ENCODE data around the gene TCF7L1. TPM values are rescaled to one million over a fixed set of nuclear protein-coding genes. Genes with fewer than 3 reads are reported as not detected.

The TCF7L1 gene
- polyA plus RNA-seq, 1 of the 3 experiments (the other 2 are of a cell fraction) = 3.7 TPM

GRCh38 chr2:85165088-85165690, 32.0 kb downstream of the TCF7L1 start:
- Histone ChIP-seq H3K9me3 (no peaks in the 10 kb centered on the region), H3K27ac (ENCODE audit: low read depth in 2 of 2, low read length in 1 of 2) (no peak overlapping the region), H3K9ac (no peak overlapping the region), H2AFZ (ENCODE audit: low read depth) (no peak overlapping the region), H3K4me2 (no peak overlapping the region), H3K9me2 (no peaks in the 10 kb centered on the region), H4K20me1 (ENCODE audit: insufficient read depth) (no peaks in the 10 kb centered on the region), H3K4me1 (ENCODE audit: control insufficient read depth in 1 of 2, insufficient read depth in 2 of 2, low read depth in 1 of 2, low read length in 1 of 2) (peaks cover 0 to 30% of the 10 kb centered on the region in 2 experiments; a peak in 3 of 4 replicates), H3K27me3 (ENCODE audit: insufficient read depth) (no peaks in the 10 kb centered on the region), H3K36me3 (replicated peaks in 1 of 2; ENCODE audit: control insufficient read depth in 1 of 2, insufficient read depth in 2 of 2, low read length in 1 of 2) (no peaks in the 10 kb centered on the region), H3K79me2 (ENCODE audit: insufficient read depth) (peaks cover 1% of the 10 kb centered on the region; the same call in 1 of the 2 replicates), H3F3A (replicated peaks; ENCODE audit: insufficient read depth) (no peaks in the 10 kb centered on the region), H3K4me3 (ENCODE audit: low read depth in 2 of 2, low read length in 1 of 2) (no peak overlapping the region)
- ChIA-PET CTCF (interaction anchor here (0.5 to 5.3 kb wide), 7 partner anchors 16 to 133 kb away, joined by 3 to 41 read pairs (median 7); no protein-coding TSS in a partner anchor), POLR2A (no interaction called here)
- TF ChIP-seq NFIC (IDR thresholded peaks at IDR 0.05; ENCODE audit: borderline replicate concordance) (no peak), IRF3 (IDR thresholded peaks at IDR 0.05; ENCODE audit: low read depth, low read length) (no peak), EP300 (IDR thresholded peaks at IDR 0.05; ENCODE audit: borderline replicate concordance in 1 of 2, low read depth in 1 of 2, low read length in 1 of 2) (no peak), FOXJ3 (CRISPR knock-in tag; IDR thresholded peaks at IDR 0.05) (no peak), MAX (IDR thresholded peaks at IDR 0.05; ENCODE audit: low read depth) (no peak), ELF1 (IDR thresholded peaks at IDR 0.05) (no peak), FOSL2 (IDR thresholded peaks at IDR 0.05; ENCODE audit: borderline replicate concordance, low read depth) (no peak), RCOR1 (IDR thresholded peaks at IDR 0.05; ENCODE audit: low read length) (no peak), USF2 (IDR thresholded peaks at IDR 0.05; ENCODE audit: borderline replicate concordance, low read depth, low read length) (no peak), TCF12 (IDR thresholded peaks at IDR 0.05) (no peak), NRF1 (IDR thresholded peaks at IDR 0.05; ENCODE audit: low read depth, low read length) (no peak), JUND (IDR thresholded peaks at IDR 0.05) (no peak), MEF2A (IDR thresholded peaks at IDR 0.05; ENCODE audit: borderline replicate concordance, low read depth) (no peak), RAD21 (IDR thresholded peaks at IDR 0.05; ENCODE audit: low read length) (no peak), CTCF (IDR thresholded peaks at IDR 0.05) (no peak), CHD2 (IDR thresholded peaks at IDR 0.05; ENCODE audit: low read length, partially characterized antibody) (no peak)
- 91% methylated on average over 9 of the region's 9 CpGs for WGBS (ENCODE audit: low lambda C conversion rate)
- no peak for DNase-seq

All from SK-N-SH (cell line).